ENCODE data around the gene SPG7. TPM values are rescaled to one million over a fixed set of nuclear protein-coding genes. Genes with fewer than 3 reads are reported as not detected.
A peak's percentile ranks its signal among the peaks of the same experiment; 100 is the strongest.

The SPG7 gene
- total RNA-seq, 1 donor from 2014 or later: 73.2 TPM

- FAIRE-seq (no peak), DNase-seq (ENCODE audit: low read depth) (no peak)
- Histone ChIP-seq H3K4me3 (ENCODE audit: low read depth, low read length) (no peak overlapping the region), H3K27me3 (ENCODE audit: control insufficient read depth, insufficient read depth, low read length) (no peaks in the 10 kb centered on the region), H3K36me3 (ENCODE audit: control insufficient read depth, insufficient read depth, low read length) (no peaks in the 10 kb centered on the region)
- TF ChIP-seq, protein P1, sequence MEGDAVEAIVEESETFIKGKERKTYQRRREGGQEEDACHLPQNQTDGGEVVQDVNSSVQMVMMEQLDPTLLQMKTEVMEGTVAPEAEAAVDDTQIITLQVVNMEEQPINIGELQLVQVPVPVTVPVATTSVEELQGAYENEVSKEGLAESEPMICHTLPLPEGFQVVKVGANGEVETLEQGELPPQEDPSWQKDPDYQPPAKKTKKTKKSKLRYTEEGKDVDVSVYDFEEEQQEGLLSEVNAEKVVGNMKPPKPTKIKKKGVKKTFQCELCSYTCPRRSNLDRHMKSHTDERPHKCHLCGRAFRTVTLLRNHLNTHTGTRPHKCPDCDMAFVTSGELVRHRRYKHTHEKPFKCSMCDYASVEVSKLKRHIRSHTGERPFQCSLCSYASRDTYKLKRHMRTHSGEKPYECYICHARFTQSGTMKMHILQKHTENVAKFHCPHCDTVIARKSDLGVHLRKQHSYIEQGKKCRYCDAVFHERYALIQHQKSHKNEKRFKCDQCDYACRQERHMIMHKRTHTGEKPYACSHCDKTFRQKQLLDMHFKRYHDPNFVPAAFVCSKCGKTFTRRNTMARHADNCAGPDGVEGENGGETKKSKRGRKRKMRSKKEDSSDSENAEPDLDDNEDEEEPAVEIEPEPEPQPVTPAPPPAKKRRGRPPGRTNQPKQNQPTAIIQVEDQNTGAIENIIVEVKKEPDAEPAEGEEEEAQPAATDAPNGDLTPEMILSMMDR (IDR thresholded peaks at IDR 0.05; ENCODE audit: insufficient read depth, low read length, severe bottlenecking): no peak
These were observed 91.7 kb downstream of the SPG7 start for GRCh38 chr16:89599902-89600301.

GRCh38 chr16:89600427-89600826, 92.2 kb downstream of the SPG7 start:
- TF ChIP-seq, protein P1 (IDR thresholded peaks at IDR 0.05; ENCODE audit: insufficient read depth, low read length, severe bottlenecking): no peak
- no peaks in the 10 kb centered on the region for H3K36me3 ChIP-seq (ENCODE audit: control insufficient read depth, insufficient read depth, low read length)
- no peak overlapping the region for H3K4me3 ChIP-seq (ENCODE audit: low read depth, low read length)
- H3K27me3 ChIP-seq (ENCODE audit: control insufficient read depth, insufficient read depth, low read length): no peaks in the 10 kb centered on the region
- DNase-seq (ENCODE audit: low read depth) (peak; percentile 23), FAIRE-seq (no peak)

GRCh38 chr16:89600956-89601355, 92.8 kb downstream of the SPG7 start:
- TF ChIP-seq, protein P1 (IDR thresholded peaks at IDR 0.05; ENCODE audit: insufficient read depth, low read length, severe bottlenecking): no peak
- H3K36me3 ChIP-seq (ENCODE audit: control insufficient read depth, insufficient read depth, low read length): no peaks in the 10 kb centered on the region
- no peak overlapping the region for H3K4me3 ChIP-seq (ENCODE audit: low read depth, low read length)
- no peaks in the 10 kb centered on the region for H3K27me3 ChIP-seq (ENCODE audit: control insufficient read depth, insufficient read depth, low read length)
- FAIRE-seq (no peak), DNase-seq (ENCODE audit: low read depth) (no peak)

- H3K36me3 ChIP-seq (ENCODE audit: control insufficient read depth, insufficient read depth, low read length): no peaks in the 10 kb centered on the region
- no peak overlapping the region for H3K4me3 ChIP-seq (ENCODE audit: low read depth, low read length)
- TF ChIP-seq, protein P1 (IDR thresholded peaks at IDR 0.05; ENCODE audit: insufficient read depth, low read length, severe bottlenecking): no peak
- DNase-seq (ENCODE audit: low read depth) (no peak), FAIRE-seq (no peak)
- no peaks in the 10 kb centered on the region for H3K27me3 ChIP-seq (ENCODE audit: control insufficient read depth, insufficient read depth, low read length)
These were observed 93.7 kb downstream of the SPG7 start for GRCh38 chr16:89601906-89602272.

GRCh38 chr16:89602273-89602951, 94.2 kb downstream of the SPG7 start:
- DNase-seq (ENCODE audit: low read depth) (peak; percentile 86), FAIRE-seq (no peak)
- H3K36me3 ChIP-seq (ENCODE audit: control insufficient read depth, insufficient read depth, low read length): no peaks in the 10 kb centered on the region
- no peaks in the 10 kb centered on the region for H3K27me3 ChIP-seq (ENCODE audit: control insufficient read depth, insufficient read depth, low read length)
- H3K4me3 ChIP-seq (ENCODE audit: low read depth, low read length): no peak overlapping the region
- TF ChIP-seq, protein P1 (IDR thresholded peaks at IDR 0.05; ENCODE audit: insufficient read depth, low read length, severe bottlenecking): no peak

Data from bronchial epithelial cell (primary cell).